H9 (cell line): ENCODE data around the gene IL20. TPM values are rescaled to one million over a fixed set of nuclear protein-coding genes. Genes with fewer than 3 reads are reported as not detected.

Experiments used
- DNase-seq: peaks from one replicate; pipeline ENCODE4 v3.0.0-alpha.2; 2017
- H2AFZ ChIP-seq: one replicate; pipeline ENCODE4 v1.6.1; 2013; ENCODE audit warnings: mild to moderate bottlenecking, low read length, control low read depth, moderate library complexity
- H2AK5ac ChIP-seq: 2 replicates; pipeline ENCODE4 v1.6.1; 2013; ENCODE audit warnings: low read length, control low read depth, mixed read lengths; ENCODE audit not compliant: insufficient read length
- H2BK120ac ChIP-seq: one replicate; pipeline ENCODE4 v1.6.1; 2013; ENCODE audit warnings: low read depth, mild to moderate bottlenecking, low read length, control low read depth, inconsistent platforms; ENCODE audit not compliant: poor library complexity, severe bottlenecking
- H2BK12ac ChIP-seq: 2 replicates; pipeline ENCODE4 v1.6.1; 2013; ENCODE audit warnings: low read length, control low read depth, mixed read lengths, low read depth; ENCODE audit not compliant: insufficient read length
- H2BK15ac ChIP-seq: 2 replicates; pipeline ENCODE4 v1.6.1; 2013; ENCODE audit warnings: low read depth, low read length, control low read depth
- H2BK20ac ChIP-seq: one replicate; pipeline ENCODE4 v1.6.1; 2013; ENCODE audit warnings: low read depth, mild to moderate bottlenecking, low read length, control low read depth, inconsistent platforms; ENCODE audit not compliant: poor library complexity, severe bottlenecking
- H2BK5ac ChIP-seq: 2 replicates; pipeline ENCODE4 v1.6.1; 2013; ENCODE audit warnings: low read length, control low read depth, mixed read lengths; ENCODE audit not compliant: insufficient read length
- H3K14ac ChIP-seq: 2 replicates; pipeline ENCODE4 v1.6.1; 2013; ENCODE audit warnings: low read length, control low read depth; ENCODE audit not compliant: insufficient read depth
- H3K18ac ChIP-seq: 2 replicates; pipeline ENCODE4 v1.6.1; 2013; ENCODE audit warnings: low read depth, mild to moderate bottlenecking, mixed read lengths, low read length, control low read depth; ENCODE audit not compliant: insufficient read length
- H3K23ac ChIP-seq: 2 replicates; pipeline ENCODE4 v1.6.1; 2013; ENCODE audit warnings: low read length, control low read depth, mixed read lengths, low read depth; ENCODE audit not compliant: insufficient read length
- H3K23me2 ChIP-seq: 2 replicates; pipeline ENCODE4 v1.6.1; 2013; ENCODE audit warnings: low read depth, mild to moderate bottlenecking, mixed read lengths, low read length, control low read depth; ENCODE audit not compliant: insufficient read length, poor library complexity, severe bottlenecking
- H3K27ac ChIP-seq: 2 replicates; pipeline ENCODE4 v1.5.1; 2013; ENCODE audit warnings: low read length, control low read depth, mixed read lengths, low read depth; ENCODE audit not compliant: insufficient read length
- H3K27me3 ChIP-seq: 2 replicates; pipeline ENCODE4 v1.6.1; 2013; ENCODE audit warnings: low read length, control low read depth, inconsistent platforms; ENCODE audit not compliant: insufficient read depth
- H3K4ac ChIP-seq: 2 replicates; pipeline ENCODE4 v1.6.1; 2013; ENCODE audit warnings: low read depth, mild to moderate bottlenecking, control low read depth, inconsistent platforms, low read length, moderate library complexity
- H3K4me1 ChIP-seq: 2 replicates; pipeline ENCODE4 v1.6.1; 2013; ENCODE audit warnings: low read length, control low read depth, inconsistent platforms; ENCODE audit not compliant: insufficient read depth
- H3K4me2 ChIP-seq: 2 replicates; pipeline ENCODE4 v1.6.1; 2013; ENCODE audit warnings: low read length, control low read depth, mixed read lengths; ENCODE audit not compliant: insufficient read length, insufficient read depth
- H3K56ac ChIP-seq: 2 replicates; pipeline ENCODE4 v1.6.1; 2013; ENCODE audit warnings: low read depth, mild to moderate bottlenecking, mixed read lengths, low read length, control low read depth; ENCODE audit not compliant: insufficient read length
- H3K79me1 ChIP-seq: 2 replicates; pipeline ENCODE4 v1.6.1; 2013; ENCODE audit warnings: low read depth, mild to moderate bottlenecking, moderate library complexity, low read length, control low read depth, inconsistent platforms; ENCODE audit not compliant: insufficient read depth, poor library complexity, severe bottlenecking
- H3K79me2 ChIP-seq: 2 replicates; pipeline ENCODE4 v1.6.1; 2013; ENCODE audit warnings: low read length, control low read depth, inconsistent platforms; ENCODE audit not compliant: insufficient read depth
- H3K9ac ChIP-seq: 2 replicates; pipeline ENCODE4 v1.6.1; 2013; ENCODE audit warnings: low read length, control low read depth, mixed read lengths; ENCODE audit not compliant: insufficient read length; ENCODE audit errors: extremely low read depth
- H3K9me3 ChIP-seq: one replicate; pipeline ENCODE4 v1.6.1; 2013; ENCODE audit warnings: low read depth, low read length, inconsistent platforms; ENCODE audit not compliant: control insufficient read depth
- H3T11ph ChIP-seq: one replicate; pipeline ENCODE4 v1.6.1; 2013; ENCODE audit warnings: mild to moderate bottlenecking, low read length, control low read depth, inconsistent platforms
- H4K20me1 ChIP-seq: one replicate; pipeline ENCODE4 v1.6.1; 2013; ENCODE audit not compliant: control insufficient read depth, insufficient read length, insufficient read depth
- H4K5ac ChIP-seq: 2 replicates; pipeline ENCODE4 v1.6.1; 2013; ENCODE audit warnings: low read depth, mild to moderate bottlenecking, mixed read lengths, low read length, control low read depth; ENCODE audit not compliant: insufficient read length
- H4K8ac ChIP-seq: replicated peaks from 2 replicates; pipeline ENCODE4 v1.6.1; 2013; ENCODE audit warnings: low read length, control low read depth, mixed read lengths, low read depth; ENCODE audit not compliant: insufficient read length
- H4K91ac ChIP-seq: 2 replicates; pipeline ENCODE4 v1.6.1; 2013; ENCODE audit warnings: low read depth, mild to moderate bottlenecking, moderate library complexity, mixed read lengths, low read length, control low read depth; ENCODE audit not compliant: insufficient read length
- H3K27ac Mint-ChIP-seq, 3 experiments: 2 replicates in 2 of 3; 3 replicates in 1 of 3; pipeline ENCODE4 v1.8.0; 2020 to 2021; ENCODE audit warnings: mixed read lengths in 3 of 3, mild to moderate bottlenecking in 1 of 3, moderate library complexity in 1 of 3
- H3K27me3 Mint-ChIP-seq: 2 replicates; pipeline ENCODE4 v1.8.0; 2021; ENCODE audit warnings: low read depth, mild to moderate bottlenecking, moderate library complexity, mixed read lengths
- H3K36me3 Mint-ChIP-seq, 3 experiments: 2 replicates in 2 of 3; 3 replicates in 1 of 3; pipeline ENCODE4 v1.8.0; 2020 to 2021; ENCODE audit warnings: low read depth in 3 of 3, mixed read lengths in 3 of 3; ENCODE audit not compliant: insufficient read depth in 1 of 3
- H3K4me1 Mint-ChIP-seq, 2 experiments: 2 replicates each; pipeline ENCODE4 v1.8.0; 2020; ENCODE audit warnings: mixed read lengths in 2 of 2
- H3K4me3 Mint-ChIP-seq, 2 experiments: 2 replicates in 1 of 2; 3 replicates in 1 of 2; pipeline ENCODE4 v1.8.0; 2020 to 2021; ENCODE audit warnings: mild to moderate bottlenecking in 2 of 2, mixed read lengths in 2 of 2, moderate library complexity in 1 of 2
- H3K9me3 Mint-ChIP-seq, 2 experiments: 2 replicates in 1 of 2; 3 replicates in 1 of 2; pipeline ENCODE4 v1.8.0; 2020; ENCODE audit warnings: mild to moderate bottlenecking in 2 of 2, mixed read lengths in 2 of 2, moderate library complexity in 1 of 2
- WGBS: extraction: QIAGEN DNeasy Blood & Tissue Kit; methylation state at CpG from one replicate; pipeline ENCODE4 v1.1.7; 2013; ENCODE audit warnings: missing lambda C conversion rate, low lambda C conversion rate, mixed read lengths; ENCODE audit not compliant: insufficient read length; ENCODE audit errors: extremely low coverage; 5-methylcytosine and 5-hydroxymethylcytosine counted together
- total RNA-seq: library from RNA; stranded (reverse); gene quantifications from 2 replicates; pipeline ENCODE4 v1.2.1, GENCODE V29; 2021
- TF ChIP-seq, protein P1 (sequence below): fragments of 200-600 bp; sonication (generic); conservative IDR thresholded peaks from 3 replicates; pipeline ENCODE4 v1.8.0; 2021; ENCODE audit warnings: antibody characterized with exemption, mild to moderate bottlenecking

The IL20 gene
- total RNA-seq, 1 experiment from 2014 or later: not detected

DNA sequence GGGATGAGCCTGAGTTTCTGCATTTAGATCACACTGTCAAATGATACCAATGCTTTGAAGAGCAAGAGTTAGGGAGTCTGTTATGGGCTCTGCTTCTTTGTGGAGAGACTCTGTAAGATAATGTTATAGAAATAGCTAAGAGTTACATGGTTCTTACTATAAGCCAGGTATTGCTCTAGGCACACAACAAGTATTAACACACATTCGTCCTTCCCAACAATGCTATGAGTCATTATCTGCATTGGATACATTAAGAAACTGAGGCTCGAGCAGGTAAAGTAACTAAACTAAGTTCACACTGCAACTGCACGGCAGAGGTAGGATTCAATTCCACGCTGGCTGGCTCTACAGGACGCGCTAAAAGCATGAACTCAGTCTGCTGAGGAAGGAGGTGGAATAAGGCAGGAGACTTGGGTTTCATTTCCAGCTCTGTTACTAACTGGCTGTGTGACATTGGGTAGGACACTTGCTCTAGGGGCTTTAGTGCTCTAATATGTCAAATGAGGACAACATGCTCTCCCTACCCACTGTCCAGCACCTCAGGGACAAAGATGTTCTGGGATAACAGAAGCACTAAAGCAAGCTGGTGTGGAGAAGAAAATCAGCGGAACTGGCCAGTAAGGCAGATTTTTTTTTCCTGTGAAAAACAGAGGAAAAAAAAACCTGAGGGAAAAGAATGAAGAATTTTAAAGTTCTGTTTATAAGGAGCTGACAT, 23.7 kb upstream of the IL20 start:
- Histone ChIP-seq H3K9me3 (no peaks in the 10 kb centered on the region), H3K79me1 (no peaks in the 10 kb centered on the region), H3K9ac (no peak overlapping the region), H3K18ac (no peak overlapping the region), H4K5ac (no peak overlapping the region), H2BK15ac (no peak overlapping the region), H2BK20ac (no peak overlapping the region), H4K20me1 (no peaks in the 10 kb centered on the region), H3K14ac (no peak overlapping the region), H2AFZ (no peak overlapping the region), H3K79me2 (no peaks in the 10 kb centered on the region), H2BK12ac (no peak overlapping the region), H3K23me2 (peaks cover 2% of the 10 kb centered on the region), H3K4me2 (no peak overlapping the region), H3K27ac (no peak overlapping the region), H3K4ac (no peak overlapping the region), H3K4me1 (no peaks in the 10 kb centered on the region), H4K91ac (no peak overlapping the region), H3K56ac (no peak overlapping the region), H3T11ph (no peak overlapping the region), H4K8ac (no peak overlapping the region), H2BK5ac (no peak overlapping the region), H3K23ac (no peak overlapping the region), H3K27me3 (no peaks in the 10 kb centered on the region), H2BK120ac (no peak overlapping the region), H2AK5ac (no peak overlapping the region)
- Mint-ChIP-seq H3K4me1 (no peaks in the 10 kb centered on the region), H3K9me3 (no peaks in the 10 kb centered on the region), H3K27ac (no peak overlapping the region; a peak in 1 of 7 replicates), H3K36me3 (no peaks in the 10 kb centered on the region), H3K4me3 (no peak overlapping the region), H3K27me3 (peaks cover 4% of the 10 kb centered on the region)
- TF ChIP-seq, protein P1, sequence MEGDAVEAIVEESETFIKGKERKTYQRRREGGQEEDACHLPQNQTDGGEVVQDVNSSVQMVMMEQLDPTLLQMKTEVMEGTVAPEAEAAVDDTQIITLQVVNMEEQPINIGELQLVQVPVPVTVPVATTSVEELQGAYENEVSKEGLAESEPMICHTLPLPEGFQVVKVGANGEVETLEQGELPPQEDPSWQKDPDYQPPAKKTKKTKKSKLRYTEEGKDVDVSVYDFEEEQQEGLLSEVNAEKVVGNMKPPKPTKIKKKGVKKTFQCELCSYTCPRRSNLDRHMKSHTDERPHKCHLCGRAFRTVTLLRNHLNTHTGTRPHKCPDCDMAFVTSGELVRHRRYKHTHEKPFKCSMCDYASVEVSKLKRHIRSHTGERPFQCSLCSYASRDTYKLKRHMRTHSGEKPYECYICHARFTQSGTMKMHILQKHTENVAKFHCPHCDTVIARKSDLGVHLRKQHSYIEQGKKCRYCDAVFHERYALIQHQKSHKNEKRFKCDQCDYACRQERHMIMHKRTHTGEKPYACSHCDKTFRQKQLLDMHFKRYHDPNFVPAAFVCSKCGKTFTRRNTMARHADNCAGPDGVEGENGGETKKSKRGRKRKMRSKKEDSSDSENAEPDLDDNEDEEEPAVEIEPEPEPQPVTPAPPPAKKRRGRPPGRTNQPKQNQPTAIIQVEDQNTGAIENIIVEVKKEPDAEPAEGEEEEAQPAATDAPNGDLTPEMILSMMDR: no peak
- no peak for DNase-seq
- WGBS: no CpG with 5 or more reads among the region's 7 CpGs
